Measurements from ENCODE around the gene AOPEP.
"Not testable (repeated sequence)": the region's sequence is repeated elsewhere in the genome, so short reads cannot be mapped to it uniquely, and the experiment has no call there.

AOPEP gene

DNA sequence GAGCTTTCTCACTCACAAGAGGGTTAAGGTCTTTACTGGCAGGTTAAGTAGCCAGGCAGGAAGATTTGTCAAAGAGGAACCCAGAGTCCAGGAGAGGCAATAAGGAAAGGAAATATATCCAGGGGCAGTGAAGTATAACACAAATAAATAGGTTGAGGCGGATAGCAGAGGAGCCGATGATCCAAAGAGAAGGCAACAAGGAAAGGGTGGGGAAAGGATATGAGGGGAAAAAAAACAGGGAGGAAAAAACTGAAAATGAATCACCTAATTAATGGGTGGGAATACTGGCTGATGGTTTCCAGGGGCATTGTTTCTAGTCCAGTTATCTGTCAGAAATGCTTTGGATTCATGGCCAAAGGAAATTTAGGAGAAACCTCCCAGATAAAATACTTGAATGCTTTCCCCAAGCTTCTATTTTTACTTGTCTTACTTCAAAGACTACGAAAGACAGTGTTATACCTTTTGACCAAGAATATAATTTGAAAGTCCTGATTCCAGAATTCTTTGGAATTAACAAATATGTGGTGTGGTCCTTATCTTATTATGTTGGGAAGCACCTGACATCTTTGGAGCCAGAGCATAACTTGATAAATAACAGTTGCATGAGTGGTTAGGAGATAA, 146.5 kb downstream of the AOPEP start:
- DNase-seq = no peak

DNA sequence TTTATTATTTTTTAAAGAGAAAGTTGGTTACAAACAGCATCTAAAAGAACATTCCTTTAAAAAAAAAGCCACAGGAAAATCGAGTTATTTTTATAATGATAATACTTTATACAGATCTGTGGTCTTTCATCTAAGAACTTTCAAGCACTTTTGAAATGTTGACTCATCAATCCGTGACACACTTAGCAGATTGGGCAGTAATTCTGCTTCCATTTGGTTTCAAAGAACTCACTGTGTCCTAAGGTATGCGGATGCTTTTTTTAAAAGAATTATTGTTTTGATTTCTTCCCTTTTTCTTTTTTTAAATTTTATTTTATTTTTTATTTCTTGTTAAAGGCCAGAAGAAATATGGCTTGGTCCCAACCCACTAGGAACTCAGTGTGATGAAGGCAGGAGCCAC, 147.8 kb downstream of the AOPEP start:
- no peak for DNase-seq

DNA sequence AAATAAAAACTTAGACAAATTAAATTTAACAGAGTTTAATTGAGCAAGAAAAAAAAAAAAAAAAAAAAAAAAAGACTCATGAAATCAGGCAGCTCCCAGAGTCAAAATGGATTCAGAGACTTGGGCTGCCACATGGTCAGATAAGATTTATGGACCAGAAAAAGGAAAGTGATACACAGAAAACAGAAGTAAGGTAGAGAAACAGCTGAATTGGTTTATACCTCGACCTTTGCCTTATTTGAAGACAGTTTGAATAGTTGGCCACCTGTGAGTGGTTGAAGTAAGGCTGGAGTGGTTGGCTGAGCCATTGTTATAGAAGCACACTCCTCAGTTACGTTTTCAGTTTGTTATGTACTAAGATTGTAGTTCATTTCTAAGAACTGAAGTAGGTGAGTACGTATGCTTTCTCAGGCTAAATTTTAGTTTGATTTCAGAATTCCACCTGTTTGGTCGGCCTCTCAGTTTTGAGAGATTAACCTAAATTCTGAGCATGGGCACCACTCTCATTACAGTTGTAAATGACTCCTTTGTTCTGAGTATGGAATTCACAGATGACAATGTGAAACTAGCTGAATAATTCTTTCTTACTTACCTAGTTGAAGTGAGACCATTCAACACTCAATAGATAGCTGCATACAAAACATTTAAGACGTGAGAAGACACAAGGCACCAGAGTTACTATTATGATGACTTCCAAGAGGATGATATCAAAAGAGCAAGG, 149.0 kb downstream of the AOPEP start:
- DNase-seq = no peak

DNA sequence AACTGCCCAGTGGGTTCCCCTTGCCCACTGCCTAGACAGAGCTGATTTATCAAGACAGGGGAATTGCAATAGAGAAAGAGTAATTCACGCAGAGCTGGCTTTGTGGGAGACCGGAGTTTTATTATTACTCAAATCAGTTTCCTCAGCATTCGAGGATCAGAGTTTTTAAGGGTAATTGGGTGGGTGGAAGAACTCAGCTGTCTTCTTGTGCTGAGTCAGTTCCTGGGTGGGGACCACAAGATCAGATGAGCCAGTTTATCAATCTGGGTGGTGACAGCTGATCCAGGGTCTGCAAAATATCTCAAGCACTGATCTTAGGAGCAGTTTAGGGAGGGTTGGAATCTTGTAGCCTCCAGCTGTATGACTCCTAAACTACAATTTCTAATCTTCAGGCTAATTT, 152.3 kb downstream of the AOPEP start:
- DNase-seq = not testable (repeated sequence)

DNA sequence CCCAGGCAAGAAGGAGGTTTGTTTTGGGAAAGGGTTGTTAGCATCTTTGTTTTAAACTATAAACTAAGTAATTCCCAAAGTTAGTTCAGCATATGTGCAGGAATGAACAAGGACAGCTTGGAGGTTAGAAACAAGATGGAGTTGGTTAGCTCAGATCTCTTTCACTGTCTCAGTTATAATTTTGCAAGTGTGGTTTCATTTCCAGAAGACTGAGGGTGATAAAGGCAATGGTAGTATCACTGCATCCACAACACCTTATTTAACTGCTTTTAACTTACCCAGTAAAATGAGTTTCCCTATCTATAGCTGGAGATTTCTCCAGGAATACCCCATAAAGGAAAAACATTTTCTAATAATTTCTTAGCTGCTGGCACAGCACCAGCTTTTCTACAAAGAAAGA, 152.7 kb downstream of the AOPEP start:
- DNase-seq = no peak

DNA sequence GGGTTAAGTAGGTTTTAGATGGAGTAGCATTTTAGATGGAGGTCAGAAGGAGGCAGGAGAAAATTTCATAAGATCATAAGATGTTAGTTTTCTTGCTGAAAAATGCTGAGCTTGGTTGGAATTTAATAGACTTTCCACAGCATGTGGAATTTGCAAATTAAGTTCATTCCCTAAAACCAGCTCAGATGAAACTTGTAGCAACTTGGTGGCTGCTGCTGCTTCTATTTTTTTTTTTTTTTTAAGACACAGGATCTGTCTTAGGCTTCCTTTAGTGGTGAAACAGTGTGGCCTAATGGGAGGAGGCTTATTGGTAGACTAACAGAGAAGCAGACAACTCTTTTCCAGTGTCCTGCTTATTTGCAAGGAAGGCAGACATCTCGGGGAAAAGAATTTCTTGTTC, 154.5 kb downstream of the AOPEP start:
- no peak for DNase-seq

DNA sequence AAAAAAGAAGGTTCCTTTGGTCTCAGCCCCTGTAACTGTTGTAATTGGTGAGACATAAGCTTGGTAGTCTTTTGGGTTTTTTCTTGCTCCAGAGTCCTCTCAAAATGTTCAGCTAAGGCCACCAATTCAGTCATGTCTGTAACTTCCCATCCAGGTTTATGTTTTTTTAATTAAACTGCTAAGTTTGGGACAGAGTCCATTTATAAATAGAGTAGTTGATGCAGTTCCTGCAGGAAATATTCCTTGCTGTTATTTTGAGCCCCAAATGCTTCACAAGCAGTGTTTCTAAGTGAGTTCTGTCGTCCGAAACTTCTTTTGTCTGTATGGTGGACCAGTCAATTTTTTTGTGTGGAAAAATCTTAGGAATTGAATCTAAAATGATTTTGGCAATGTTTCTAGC, 155.0 kb downstream of the AOPEP start:
- no peak for DNase-seq

DNA sequence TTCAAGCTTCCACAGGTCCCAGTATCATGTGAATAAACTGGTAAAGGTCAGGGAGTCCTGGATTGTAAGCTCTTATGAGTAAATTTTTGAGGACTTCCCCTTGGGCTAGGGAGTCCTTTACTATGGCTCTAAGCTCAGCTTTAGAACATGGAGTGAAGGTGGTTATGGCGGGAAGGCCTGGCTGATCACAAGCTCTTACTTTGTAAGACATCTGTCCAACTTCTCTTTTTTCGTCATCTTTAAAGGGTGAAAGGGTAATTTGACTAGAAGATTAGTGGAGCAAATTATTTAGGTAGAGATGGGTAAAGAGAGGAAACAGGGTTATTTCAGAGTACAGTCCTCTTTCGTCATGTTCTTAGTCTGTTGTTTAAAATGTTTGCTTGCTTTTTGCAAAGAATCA, 155.4 kb downstream of the AOPEP start:
- peak; percentile 28 for DNase-seq

DNA sequence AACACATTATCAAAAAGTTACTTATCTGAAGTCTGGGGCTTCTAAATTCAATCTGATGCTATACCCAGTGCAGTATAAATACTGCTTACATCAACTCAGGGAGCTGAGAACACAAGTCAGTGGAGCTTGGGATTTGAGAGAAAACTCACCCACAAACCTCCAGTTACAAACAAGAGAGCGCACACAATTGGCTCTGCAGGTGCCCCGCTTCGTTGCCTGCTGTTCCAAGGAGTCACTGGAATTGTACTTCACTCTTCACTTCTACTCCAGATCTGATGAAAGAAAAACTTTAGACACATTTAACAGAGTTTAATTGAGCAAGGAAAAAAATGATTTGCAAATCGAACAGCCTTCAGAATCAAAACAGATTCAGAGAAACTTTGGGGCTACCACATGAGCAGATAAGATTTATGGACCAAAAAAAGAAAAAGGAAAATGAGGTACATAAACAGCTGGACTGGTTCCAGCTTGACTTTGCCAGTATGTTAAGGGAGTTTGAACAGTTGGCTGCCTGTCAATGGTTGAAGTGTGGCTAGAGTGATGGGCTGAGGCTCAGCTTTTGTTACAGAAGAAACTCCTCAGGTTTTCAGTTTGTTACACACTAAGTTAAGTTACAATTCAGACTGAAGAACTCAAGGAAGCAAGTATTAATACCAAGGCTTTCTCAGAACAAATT, 156.6 kb downstream of the AOPEP start:
- DNase-seq = no peak

DNA sequence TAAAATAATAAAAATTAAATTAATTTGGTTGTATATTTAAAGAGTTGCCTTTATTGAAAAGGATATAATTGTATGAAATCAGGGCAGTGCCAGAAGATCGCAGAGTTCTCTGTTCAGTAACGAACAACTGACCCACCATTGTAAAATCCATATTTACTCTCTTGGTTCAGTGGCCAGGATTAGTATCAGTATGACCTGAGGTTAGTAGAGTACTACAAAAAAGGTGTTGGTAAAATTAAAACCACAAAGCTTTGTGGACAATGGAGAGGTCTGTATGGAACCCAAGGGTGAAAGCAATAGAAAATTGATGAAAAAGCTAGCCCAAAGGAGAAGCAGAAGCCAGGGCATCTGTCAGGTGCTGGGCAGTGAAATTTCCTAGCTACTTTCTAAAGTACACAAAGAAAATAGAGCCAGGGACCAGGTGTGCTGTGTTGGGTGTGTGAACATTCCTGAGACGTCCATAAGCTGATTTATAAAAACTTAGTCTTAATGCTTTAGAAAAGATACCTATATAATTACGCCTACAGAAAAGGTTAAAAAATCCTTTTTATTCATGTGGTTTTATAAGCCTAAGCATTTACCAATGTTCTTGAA, 159.5 kb downstream of the AOPEP start:
- DNase-seq = no peak

DNA sequence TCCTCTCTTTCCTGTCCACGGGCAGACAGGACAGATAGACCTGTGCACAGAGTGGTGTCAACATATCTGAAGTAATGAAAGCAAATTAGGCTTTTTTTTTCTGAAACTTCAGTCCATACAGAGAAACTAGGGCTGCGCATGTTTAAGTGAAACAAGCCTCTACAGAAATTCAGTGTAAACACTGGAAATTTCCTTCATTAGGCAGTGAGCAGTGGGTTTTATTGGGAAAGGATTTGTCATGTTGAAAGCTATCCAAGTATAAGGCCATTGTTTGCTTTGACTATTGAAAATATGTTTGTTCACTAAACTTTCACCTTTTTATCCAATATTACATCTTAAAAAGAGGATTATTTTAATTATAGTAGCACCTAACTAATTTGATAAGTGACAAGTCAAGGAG, 161.2 kb downstream of the AOPEP start:
- DNase-seq = no peak

DNA sequence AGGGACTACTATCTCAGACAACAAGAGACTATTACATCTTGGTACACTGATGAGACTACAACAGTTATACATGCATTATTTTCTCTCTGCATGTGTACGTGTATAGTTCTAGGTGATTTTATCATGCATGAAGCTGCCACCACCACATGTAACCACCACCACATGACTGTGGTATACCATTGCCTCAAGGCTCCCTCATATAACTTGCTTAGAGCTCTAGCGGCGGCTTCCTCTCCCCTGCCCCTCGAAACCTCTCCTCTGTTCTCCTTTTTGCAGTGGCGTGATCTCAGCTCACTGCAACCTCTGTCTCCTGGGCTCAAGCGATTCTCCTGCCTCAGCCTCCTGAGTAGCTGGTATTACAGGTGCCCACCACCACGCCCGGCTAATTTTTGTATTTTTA, 162.3 kb downstream of the AOPEP start:
- no peak for DNase-seq

DNA sequence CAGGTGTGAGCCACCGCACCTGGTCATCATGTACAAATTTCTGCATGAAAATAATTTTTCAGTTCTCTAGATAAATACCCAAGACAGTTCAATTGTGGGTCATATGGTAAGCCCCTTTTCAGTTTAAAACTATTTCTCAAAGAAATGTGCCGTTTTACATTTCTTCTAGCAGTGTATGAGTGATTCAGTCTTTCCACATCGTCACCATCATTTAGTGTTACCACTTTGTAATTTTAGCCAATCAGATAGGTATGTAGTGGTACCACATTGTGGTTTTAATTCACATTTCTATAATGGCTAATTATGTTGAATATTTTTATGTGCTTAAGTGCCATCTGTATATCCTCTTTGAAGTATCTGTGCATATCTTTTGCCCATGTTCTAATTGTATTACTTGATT, 163.1 kb downstream of the AOPEP start:
- no peak for DNase-seq

DNA sequence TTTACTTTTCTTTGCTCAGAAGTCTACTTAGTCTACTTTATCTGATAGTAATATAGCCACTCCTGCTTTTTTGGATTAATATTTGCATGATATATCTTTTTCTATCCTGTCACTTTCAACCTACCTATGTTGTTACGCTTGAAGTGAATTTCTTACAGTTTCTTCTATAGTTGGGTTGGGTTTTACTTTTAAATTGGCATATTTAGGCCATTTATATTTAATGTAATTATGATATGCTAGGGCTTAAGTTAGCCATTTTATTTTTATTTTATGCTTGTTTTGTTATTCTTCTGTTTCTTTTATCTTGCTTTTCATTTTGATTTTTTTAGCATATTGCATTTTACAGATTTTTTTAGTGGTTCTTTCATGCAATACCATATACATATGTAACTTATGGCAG, 164.7 kb downstream of the AOPEP start:
- no peak for DNase-seq

DNA sequence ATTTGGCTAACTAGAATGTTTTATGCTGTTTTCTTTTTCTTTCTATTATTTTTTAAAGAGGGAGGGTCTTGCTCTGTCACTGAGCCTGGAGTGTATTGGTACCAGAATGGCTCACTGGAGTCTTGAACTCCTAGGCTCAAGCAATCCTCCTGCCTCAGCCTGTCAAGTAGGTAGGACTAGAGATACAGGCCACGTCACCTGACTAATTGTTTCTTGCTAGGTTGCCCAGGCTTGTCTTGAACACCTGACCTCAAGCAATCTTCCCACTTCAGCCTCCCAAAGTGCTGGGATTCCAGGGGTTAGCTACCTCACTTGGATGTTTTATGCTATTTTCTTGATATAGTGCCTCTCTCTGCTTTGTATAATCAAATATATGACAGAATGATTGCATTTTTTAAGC, 166.2 kb downstream of the AOPEP start:
- no peak for DNase-seq

DNA sequence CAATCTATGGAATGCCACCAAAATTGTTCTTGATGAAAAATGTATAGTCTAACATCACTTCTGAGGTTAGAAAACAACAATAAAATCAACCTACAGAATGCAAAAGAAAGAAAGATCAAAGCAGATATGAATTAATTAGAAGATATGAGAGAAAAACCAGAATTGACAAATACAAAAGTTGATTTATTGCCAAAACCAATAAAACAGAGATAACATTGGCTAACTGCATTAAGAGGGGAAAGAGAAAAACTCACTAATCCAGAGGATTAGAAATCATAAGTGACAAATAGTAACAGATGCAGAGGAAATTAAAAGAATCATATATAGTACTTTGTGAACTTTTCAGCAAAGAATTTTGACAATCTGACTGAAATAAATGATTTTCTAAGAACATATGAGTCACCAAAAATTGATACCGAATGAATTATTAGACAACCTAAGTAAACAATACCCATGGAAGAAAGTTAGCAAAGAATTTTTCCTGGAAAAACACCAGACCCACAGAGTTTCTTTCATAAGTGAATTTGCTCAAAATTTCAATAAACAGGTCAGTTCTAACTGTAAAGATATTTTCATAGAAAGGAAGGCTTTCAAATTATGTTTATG, 167.7 kb downstream of the AOPEP start:
- no peak for DNase-seq

DNA sequence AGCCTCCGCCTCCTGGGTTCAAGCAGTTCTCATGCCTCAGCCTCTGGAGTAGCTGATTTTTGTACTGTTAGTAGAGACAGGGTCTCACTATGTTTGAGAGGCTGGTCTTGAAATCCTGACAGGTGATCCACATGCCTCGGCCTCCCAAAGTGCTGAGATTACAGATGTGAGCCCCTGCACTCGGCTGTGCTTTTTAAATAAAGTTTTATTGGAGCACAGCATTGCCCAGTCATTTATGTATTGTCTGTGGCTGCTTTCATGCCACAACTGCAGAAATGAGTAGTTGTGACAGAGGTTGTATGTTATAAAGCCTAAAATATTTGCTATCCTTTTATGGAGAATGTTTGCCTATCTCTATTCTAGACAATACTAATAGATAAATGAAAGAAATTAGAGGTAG, 169.2 kb downstream of the AOPEP start:
- no peak for DNase-seq

DNA sequence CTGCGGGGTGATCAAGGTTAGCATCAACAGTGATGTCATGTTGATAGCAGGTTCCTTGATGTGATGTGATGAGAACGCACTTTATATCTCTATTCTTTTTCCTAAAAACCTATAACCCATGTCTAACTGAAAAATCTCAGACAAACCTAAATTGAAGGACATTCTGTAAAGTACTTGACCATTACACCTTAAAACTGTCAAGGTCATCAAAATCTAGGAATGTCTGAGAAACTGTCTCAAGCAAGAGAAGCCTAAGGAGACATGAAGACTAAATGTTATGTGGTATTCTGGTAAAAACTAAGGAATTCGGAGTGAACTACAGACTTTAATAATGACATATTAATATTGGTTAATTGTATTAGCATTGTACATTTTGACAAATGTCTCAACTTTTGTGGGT, 170.0 kb downstream of the AOPEP start:
- no peak for DNase-seq

DNA sequence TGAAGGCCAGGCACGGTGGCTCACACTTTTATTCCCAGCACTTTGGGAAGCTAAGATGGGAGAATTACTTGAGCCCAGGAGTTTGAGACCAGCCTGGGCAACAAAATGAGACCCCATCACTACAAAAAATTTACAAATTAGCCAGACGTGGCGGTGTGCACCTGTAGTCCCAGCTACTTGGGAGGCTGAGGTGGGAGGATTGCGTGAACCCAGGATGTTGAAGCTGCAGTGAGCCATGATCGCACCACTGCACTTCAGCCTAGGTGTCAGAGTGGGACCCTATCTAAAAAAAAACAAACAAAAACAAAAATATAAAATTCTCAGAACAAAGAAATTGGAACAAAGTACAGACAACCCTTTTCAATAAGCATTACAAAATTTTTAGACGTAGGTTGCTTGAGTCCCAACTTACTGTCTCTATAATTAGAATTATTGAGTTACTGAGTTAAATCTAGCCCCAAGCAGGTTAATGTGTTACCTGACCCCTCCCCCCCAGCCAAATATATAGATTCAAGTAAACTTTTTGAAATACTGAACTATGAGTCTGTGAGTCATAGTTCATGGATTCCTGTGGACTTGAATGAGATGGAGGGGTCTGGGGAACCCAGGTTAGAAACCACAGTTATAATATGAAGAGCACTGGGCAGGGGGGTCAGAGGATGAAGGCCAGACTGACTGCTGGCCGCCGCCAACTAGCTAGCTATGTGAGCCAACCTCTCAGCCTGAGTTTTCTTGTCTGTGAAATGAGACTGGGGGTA, 173.1 kb downstream of the AOPEP start:
- DNase-seq = no peak

DNA sequence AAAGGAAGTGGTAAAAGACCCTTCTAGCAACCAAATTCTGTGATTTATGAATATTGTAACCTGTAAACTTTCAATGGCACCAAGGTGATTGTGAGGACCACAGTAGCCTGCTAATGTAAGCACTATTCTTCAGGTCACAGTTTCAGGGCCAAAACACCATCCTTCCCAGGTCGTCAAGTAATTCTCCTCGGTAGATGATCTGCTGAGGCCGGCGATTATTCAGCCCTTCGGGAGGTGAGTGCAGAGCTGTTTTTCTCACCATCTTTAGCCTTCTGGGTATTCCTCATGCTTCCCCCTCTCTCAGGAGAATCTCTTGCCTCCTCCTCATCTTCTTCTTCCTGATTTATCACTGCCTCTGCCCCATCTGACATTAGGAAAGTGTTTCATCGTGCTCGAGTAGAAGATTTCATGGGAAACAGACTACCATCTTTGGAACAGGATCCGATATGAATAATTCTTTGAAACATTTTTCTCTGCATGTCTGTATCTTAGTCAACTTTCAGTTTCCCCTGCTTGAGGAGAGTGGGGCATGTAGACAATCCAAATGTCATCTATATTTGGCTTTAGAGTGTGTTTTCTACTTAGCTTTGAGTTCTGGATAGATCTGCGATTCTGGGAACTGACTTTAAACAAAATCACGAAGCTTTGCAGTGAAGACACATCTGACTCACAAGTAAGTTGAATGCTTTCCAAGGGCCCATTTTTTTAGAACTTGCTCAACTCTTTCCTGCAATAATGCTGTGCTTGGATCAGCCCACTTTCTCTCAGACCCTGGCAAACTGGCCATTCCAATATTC, 173.9 kb downstream of the AOPEP start:
- DNase-seq = no peak

DNA sequence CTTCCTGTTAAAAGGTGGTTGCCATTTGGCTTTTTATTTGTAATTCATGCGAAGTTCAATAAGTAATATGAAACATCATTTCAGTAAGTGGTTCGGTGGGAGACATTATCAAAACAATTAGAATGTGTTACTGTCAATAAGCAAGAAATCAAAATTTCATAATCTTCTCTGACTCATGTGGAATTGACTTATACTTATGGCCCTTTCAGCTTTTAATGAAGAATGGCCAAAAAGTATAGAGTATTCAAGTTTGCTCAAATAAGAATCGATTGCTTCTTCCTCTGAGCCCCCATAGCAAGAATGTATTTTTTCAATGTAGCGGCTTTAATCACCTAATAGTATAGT, 174.5 kb downstream of the AOPEP start:
- no peak for DNase-seq

DNA sequence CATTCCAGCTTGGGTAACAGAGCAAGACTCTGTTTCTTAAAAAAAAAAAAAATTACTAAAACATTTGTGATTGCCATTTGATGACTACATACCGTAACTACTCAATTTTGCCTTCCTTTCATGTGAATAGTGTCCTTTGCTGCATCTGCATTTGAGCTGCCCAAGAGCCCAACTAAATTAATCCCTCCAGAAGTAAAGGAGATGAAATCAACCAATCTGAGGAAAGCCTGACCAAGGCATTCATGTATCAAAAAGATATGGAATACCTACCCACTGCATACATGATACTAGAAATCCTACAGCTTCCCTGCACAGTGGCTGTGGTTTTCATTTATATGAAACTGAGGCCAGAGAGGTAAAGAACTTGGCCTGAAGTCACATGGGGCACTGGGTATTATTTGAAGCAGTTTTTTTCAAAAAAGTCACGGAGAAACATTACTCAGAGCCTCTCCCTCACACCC, 177.5 kb downstream of the AOPEP start:
- no peak for DNase-seq

Data from GF-D8 (cell line).